K562 (cell line): ENCODE measurements around the gene DAB2IP. TPM values are rescaled to one million over a fixed set of nuclear protein-coding genes. Genes with fewer than 3 reads are reported as not detected.

Source experiments
- ATAC-seq: fragments of 200-7000 bp; cut with Tn5 transposase; 3 replicates; pipeline ENCODE4 v1.9.1; 2020; ENCODE audit warnings: moderate library complexity
- BruUV-seq: library from RNA; stranded (reverse); fragments of 400-500 nt; replicated peaks from 2 replicates; lab custom pipeline; 2021; lab: Mats Ljungman, UMichigan
- CTCF ChIA-PET: fragments of 300-600 bp; formaldehyde crosslinking; extraction: SDS; loops from one replicate; lab custom pipeline; 2021; ENCODE audit warnings: low intra/inter-chr PET ratio; lab: Yijun Ruan, JAX
- POLR2A ChIA-PET: fragments of 300-600, 350-650 bp; sonication (Branson Sonifier 250); formaldehyde crosslinking; extraction: SDS; loops from one replicate; lab custom pipeline; 2021; ENCODE audit warnings: antibody characterized with exemption, inconsistent platforms; lab: Yijun Ruan, JAX
- DNase-seq, 4 experiments: peaks; one replicate each; pipeline versions ENCODE4 v3.0.0 to v3.0.0-alpha.2; 2011 to 2018; ENCODE audit warnings: low spot score in 3 of 4, mixed read lengths in 3 of 4; ENCODE audit errors: extremely low read depth in 1 of 4
- FAIRE-seq: peaks from 2 replicates; lab custom pipeline; 2011; peaks lifted over from hg19 to GRCh38; lab: Jason Lieb, UNC
- H2AFZ ChIP-seq: 2 replicates; pipeline ENCODE4 v1.6.0; 2011; ENCODE audit warnings: low read depth, low read length, control low read depth, inconsistent platforms
- H3K27ac ChIP-seq: fragments of 200-600 bp; 3 replicates; pipeline ENCODE4 v1.8.0; 2011; ENCODE audit warnings: low read depth, mild to moderate bottlenecking, control low read depth, inconsistent platforms, low read length, moderate library complexity, mixed read lengths; ENCODE audit errors: extremely low read depth
- H3K27me3 ChIP-seq, 2 experiments: fragments of 300-600 bp in 1 of 2; 2 replicates in 1 of 2; 3 replicates in 1 of 2; pipeline versions ENCODE4 v1.6.0 to v1.8.0; 2011; ENCODE audit warnings: inconsistent platforms in 2 of 2, low read length in 2 of 2, mild to moderate bottlenecking in 1 of 2, mixed read lengths in 1 of 2, moderate library complexity in 1 of 2; ENCODE audit not compliant: control insufficient read depth in 2 of 2, insufficient read depth in 2 of 2
- H3K36me3 ChIP-seq: fragments of 300-600 bp; 3 replicates; pipeline ENCODE4 v1.8.0; 2011; ENCODE audit warnings: mild to moderate bottlenecking, low read length, inconsistent platforms; ENCODE audit not compliant: control insufficient read depth, insufficient read depth
- H3K4me1 ChIP-seq, 2 experiments: fragments of 200-600 bp in 1 of 2; replicated peaks in 1 of 2; 2 replicates in 1 of 2; 3 replicates in 1 of 2; pipeline versions ENCODE4 v1.5.1 to v1.8.0; 2011; ENCODE audit warnings: inconsistent platforms in 2 of 2, low read length in 2 of 2, mild to moderate bottlenecking in 1 of 2, mixed read lengths in 1 of 2, moderate library complexity in 1 of 2; ENCODE audit not compliant: control insufficient read depth in 2 of 2, insufficient read depth in 2 of 2
- H3K4me2 ChIP-seq: 2 replicates; pipeline ENCODE4 v1.6.1; 2011; ENCODE audit warnings: low read length, control low read depth, inconsistent platforms, mixed read lengths; ENCODE audit not compliant: insufficient read depth
- H3K4me3 ChIP-seq: fragments of 200-600 bp; sonication (generic), shearing (Covaris generic); 2 replicates; pipeline ENCODE4 v1.5.1; 2016; ENCODE audit warnings: control low read depth, inconsistent platforms
- H3K79me2 ChIP-seq: fragments of 200-600 bp; 3 replicates; pipeline ENCODE4 v1.8.0; 2011; ENCODE audit warnings: low read length, inconsistent platforms; ENCODE audit not compliant: control insufficient read depth, insufficient read depth
- H3K9ac ChIP-seq, 2 experiments: 2 replicates each; pipeline versions ENCODE4 v1.6.0 to v1.6.1; 2011; ENCODE audit warnings: low read depth in 2 of 2, low read length in 2 of 2, control low read depth in 1 of 2, inconsistent platforms in 1 of 2, mild to moderate bottlenecking in 1 of 2, mixed read lengths in 1 of 2; ENCODE audit not compliant: insufficient read depth in 1 of 2
- H3K9me1 ChIP-seq: one replicate; pipeline ENCODE4 v1.6.0; 2011; ENCODE audit warnings: inconsistent platforms, mild to moderate bottlenecking, low read length, moderate library complexity; ENCODE audit not compliant: control insufficient read depth, insufficient read depth
- H3K9me3 ChIP-seq: replicated peaks from 2 replicates; pipeline ENCODE4 v1.5.1; 2011; ENCODE audit warnings: low read depth, low read length, inconsistent platforms; ENCODE audit not compliant: control insufficient read depth, insufficient read depth
- H4K20me1 ChIP-seq: replicated peaks from 2 replicates; pipeline ENCODE4 v1.6.1; 2011; ENCODE audit warnings: low read length, inconsistent platforms, mixed read lengths; ENCODE audit not compliant: control insufficient read depth, insufficient read depth
- CREB1 ChIP-seq, 2 experiments: sonication (generic) in 1 of 2; formaldehyde crosslinking in 1 of 2; IDR thresholded peaks; 2 replicates each; pipeline versions ENCODE4 v1.6.1 to v1.8.0; 2012 to 2022; ENCODE audit warnings: inconsistent platforms in 1 of 2, mild to moderate bottlenecking in 1 of 2, missing genetic modification reagents in 1 of 2, moderate library complexity in 1 of 2
- ZNF445 ChIP-seq: fragments of 250-450 bp; sonication (Bioruptor Pico); IDR thresholded peaks from 2 replicates; pipeline ENCODE4 v1.4.0; 2020; ENCODE audit warnings: low read depth, mild to moderate bottlenecking, moderate library complexity
- WGBS: fragments of 100-300 bp; shearing (Covaris generic); methylation state at CpG from one replicate; pipeline ENCODE4 v1.1.6; 2016; ENCODE audit warnings: low coverage, mixed read lengths; ENCODE audit not compliant: insufficient coverage; ENCODE audit errors: missing lambda C conversion rate; 5-methylcytosine and 5-hydroxymethylcytosine counted together
- in situ Hi-C: fragments of 300-500 bp; cut with MboI; formaldehyde crosslinking; loops from 4 replicates; pipeline ENCODE4 v1.15.0; 2018; ENCODE audit warnings: inconsistent platforms, mixed read lengths
- intact Hi-C: fragments of 100-400 bp; cut with micrococcal nuclease; formaldehyde crosslinking; loops from 2 replicates; pipeline ENCODE4 v1.14.2; 2022
- polyA plus RNA-seq, 8 experiments: library from polyadenylated mRNA; depleted of rRNA in 4 of 8; stranded (reverse) in 5 of 8; unstranded in 3 of 8; fragments of >200 nt; fragmentation: Nextera tagmentation in 2 of 8; fragmentation: Illumina TruSeq in 1 of 8; extraction: Ambion mirVana in 2 of 8; extraction: Trizol in 1 of 8; gene quantifications; 2 replicates each; pipeline versions ENCODE4 v1.2.1 to v1.2.3, GENCODE V29; 2011 to 2014; ENCODE audit warnings: inconsistent platforms in 1 of 8, missing spikeins in 1 of 8
- total RNA-seq, 7 experiments: library from RNA; depleted of rRNA in 6 of 7; stranded (reverse); fragments of >200 nt in 6 of 7; fragmentation: Illumina TruSeq in 2 of 7; extraction: Trizol in 2 of 7; gene quantifications; 2 replicates each; pipeline versions ENCODE4 v1.2.1 to v1.2.3, GENCODE V29; 2011 to 2021; ENCODE audit warnings: low replicate concordance in 1 of 7
- TF ChIP-seq, protein P1 (sequence below): sonication (generic); formaldehyde crosslinking; IDR thresholded peaks from 2 replicates; pipeline ENCODE4 v1.8.0; 2022; ENCODE audit warnings: mild to moderate bottlenecking, missing genetic modification reagents, borderline replicate concordance
- TF ChIP-seq, protein P2 (sequence below): sonication (generic); formaldehyde crosslinking; IDR thresholded peaks from 2 replicates; pipeline ENCODE4 v1.8.1; 2022; ENCODE audit warnings: missing genetic modification reagents
- TF ChIP-seq, protein P3 (sequence below), 2 experiments: fragments of 450-650 bp; IDR thresholded peaks; 2 replicates each; pipeline ENCODE4 v1.6.1; 2018; ENCODE audit warnings: mild to moderate bottlenecking in 2 of 2, low read depth in 1 of 2; ENCODE audit not compliant: partially characterized antibody in 2 of 2

The DAB2IP gene
- total and polyA plus RNA-seq, 9 of the 15 experiments (the other 6 are each of a cell fraction or from before 2014, with no cell fraction given): 0.04 to 0.31 (median 0.08) TPM; not detected in 5

DNA sequence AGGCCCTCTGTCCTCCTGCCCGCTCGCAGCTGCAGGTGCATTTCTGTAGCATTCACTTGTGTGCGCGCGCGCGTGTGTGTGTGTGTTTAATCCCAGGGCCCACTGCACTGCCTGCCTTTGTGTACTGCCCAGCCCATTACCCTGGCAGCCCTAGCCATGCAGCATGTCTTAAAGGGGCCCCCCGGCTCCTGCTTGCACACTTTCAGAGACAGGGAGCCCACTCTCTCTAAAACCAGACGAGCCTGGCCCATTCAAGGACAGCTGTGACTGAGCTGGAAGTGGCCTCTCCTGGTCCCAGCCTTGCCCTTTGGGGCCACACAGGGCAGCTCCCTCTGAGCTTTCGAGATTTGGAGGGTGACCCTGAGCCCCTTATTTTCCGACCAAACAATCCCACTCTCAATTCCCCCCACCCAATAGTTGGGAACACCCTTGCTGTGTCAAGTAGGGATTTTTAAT lies 98.9 kb downstream of the DAB2IP start (continued):
- TF ChIP-seq, protein P1, sequence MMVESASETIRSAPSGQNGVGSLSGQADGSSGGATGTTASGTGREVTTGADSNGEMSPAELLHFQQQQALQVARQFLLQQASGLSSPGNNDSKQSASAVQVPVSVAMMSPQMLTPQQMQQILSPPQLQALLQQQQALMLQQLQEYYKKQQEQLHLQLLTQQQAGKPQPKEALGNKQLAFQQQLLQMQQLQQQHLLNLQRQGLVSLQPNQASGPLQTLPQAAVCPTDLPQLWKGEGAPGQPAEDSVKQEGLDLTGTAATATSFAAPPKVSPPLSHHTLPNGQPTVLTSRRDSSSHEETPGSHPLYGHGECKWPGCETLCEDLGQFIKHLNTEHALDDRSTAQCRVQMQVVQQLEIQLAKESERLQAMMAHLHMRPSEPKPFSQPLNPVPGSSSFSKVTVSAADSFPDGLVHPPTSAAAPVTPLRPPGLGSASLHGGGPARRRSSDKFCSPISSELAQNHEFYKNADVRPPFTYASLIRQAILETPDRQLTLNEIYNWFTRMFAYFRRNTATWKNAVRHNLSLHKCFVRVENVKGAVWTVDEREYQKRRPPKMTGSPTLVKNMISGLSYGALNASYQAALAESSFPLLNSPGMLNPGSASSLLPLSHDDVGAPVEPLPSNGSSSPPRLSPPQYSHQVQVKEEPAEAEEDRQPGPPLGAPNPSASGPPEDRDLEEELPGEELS: no peak
- TF ChIP-seq CREB1 (IDR thresholded peaks at IDR 0.05) (no peak), CREB1 (CRISPR knock-in tag; IDR thresholded peaks at IDR 0.05) (no peak)

DNA sequence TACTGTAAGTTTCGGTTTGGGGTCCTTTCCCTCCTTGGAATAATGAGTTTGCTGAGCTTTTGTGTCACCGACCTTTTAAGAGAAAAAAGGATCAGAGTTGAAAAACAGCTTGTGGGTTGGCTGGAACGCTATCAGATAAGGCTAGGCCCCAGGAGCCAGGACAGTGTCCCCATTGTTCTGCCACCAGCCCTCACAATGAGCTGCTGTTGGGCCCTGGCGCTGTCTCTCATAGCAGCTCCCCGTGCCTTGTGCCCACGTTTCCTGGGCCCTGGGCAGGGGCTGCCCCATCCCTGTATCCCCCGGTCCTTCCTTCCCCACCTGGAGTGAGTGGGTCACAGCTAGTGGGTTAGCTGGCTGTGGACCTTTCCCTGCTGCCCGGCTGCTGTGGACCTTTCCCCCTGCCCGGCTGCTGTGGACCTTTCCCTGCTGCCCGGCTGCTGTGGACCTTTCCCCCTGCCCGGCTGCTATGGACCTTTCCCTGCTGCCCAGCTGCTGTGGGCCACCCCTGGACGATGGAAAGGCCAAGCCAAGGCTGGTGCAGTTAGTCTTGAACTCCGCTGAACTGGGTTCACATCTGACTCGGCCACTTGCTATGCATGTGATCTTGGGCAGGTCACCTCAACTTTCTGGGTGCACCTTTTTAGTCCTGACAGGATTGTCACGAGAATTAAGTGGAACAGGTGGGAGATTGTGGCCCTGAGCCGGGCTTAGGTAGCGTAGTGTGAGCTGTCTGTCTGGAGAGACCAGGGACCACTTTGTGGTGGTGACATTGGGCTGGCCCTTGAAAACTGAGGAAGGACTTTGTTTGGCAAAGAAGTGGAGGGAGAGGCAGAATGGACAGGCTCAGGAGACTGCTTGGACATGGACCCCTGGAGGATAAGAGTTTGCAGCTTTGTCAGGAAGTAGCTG lies 99.5 kb downstream of the DAB2IP start:
- no peak for ATAC-seq
- Histone ChIP-seq H3K79me2 (no peaks in the 10 kb centered on the region), H3K4me1 (no peaks in the 10 kb centered on the region), H3K9ac (no peak overlapping the region), H3K4me3 (no peak overlapping the region), H3K4me2 (no peak overlapping the region), H3K9me3 (no peaks in the 10 kb centered on the region), H3K27me3 (peaks cover 10 to 78% of the 10 kb centered on the region in 2 experiments; a peak in 3 of 5 replicates), H4K20me1 (0 out of 2 replicates have a peak, but pooled peaks cover 6% of the 10 kb centered on the region), H3K36me3 (no peaks in the 10 kb centered on the region), H2AFZ (no peak overlapping the region), H3K9me1 (no peaks in the 10 kb centered on the region), H3K27ac (no peak overlapping the region)
- in situ Hi-C loops (no loop called here), intact Hi-C loops (no loop called here)
- under 1% methylated on average over 17 of the region's 17 CpGs for WGBS
- ChIA-PET POLR2A (interaction anchor here (0.9 kb wide), 1 partner anchor 180 kb away, joined by 4 read pairs; no protein-coding TSS in a partner anchor), CTCF (no interaction called here)
- BruUV-seq: no TSS peak
- FAIRE-seq: no peak
- DNase-seq: no peak
- TF ChIP-seq, protein P2, sequence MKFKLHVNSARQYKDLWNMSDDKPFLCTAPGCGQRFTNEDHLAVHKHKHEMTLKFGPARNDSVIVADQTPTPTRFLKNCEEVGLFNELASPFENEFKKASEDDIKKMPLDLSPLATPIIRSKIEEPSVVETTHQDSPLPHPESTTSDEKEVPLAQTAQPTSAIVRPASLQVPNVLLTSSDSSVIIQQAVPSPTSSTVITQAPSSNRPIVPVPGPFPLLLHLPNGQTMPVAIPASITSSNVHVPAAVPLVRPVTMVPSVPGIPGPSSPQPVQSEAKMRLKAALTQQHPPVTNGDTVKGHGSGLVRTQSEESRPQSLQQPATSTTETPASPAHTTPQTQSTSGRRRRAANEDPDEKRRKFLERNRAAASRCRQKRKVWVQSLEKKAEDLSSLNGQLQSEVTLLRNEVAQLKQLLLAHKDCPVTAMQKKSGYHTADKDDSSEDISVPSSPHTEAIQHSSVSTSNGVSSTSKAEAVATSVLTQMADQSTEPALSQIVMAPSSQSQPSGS (CRISPR knock-in tag): no peak
- no peak for TF ChIP-seq ZNF445
- TF ChIP-seq, protein P3, sequence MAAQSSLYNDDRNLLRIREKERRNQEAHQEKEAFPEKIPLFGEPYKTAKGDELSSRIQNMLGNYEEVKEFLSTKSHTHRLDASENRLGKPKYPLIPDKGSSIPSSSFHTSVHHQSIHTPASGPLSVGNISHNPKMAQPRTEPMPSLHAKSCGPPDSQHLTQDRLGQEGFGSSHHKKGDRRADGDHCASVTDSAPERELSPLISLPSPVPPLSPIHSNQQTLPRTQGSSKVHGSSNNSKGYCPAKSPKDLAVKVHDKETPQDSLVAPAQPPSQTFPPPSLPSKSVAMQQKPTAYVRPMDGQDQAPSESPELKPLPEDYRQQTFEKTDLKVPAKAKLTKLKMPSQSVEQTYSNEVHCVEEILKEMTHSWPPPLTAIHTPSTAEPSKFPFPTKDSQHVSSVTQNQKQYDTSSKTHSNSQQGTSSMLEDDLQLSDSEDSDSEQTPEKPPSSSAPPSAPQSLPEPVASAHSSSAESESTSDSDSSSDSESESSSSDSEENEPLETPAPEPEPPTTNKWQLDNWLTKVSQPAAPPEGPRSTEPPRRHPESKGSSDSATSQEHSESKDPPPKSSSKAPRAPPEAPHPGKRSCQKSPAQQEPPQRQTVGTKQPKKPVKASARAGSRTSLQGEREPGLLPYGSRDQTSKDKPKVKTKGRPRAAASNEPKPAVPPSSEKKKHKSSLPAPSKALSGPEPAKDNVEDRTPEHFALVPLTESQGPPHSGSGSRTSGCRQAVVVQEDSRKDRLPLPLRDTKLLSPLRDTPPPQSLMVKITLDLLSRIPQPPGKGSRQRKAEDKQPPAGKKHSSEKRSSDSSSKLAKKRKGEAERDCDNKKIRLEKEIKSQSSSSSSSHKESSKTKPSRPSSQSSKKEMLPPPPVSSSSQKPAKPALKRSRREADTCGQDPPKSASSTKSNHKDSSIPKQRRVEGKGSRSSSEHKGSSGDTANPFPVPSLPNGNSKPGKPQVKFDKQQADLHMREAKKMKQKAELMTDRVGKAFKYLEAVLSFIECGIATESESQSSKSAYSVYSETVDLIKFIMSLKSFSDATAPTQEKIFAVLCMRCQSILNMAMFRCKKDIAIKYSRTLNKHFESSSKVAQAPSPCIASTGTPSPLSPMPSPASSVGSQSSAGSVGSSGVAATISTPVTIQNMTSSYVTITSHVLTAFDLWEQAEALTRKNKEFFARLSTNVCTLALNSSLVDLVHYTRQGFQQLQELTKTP (IDR thresholded peaks at IDR 0.05; ENCODE audit: low read depth in 1 of 2, partially characterized antibody in 2 of 2): no peak
